Measurements from ENCODE around the gene NPC1.

- TF ChIP-seq POLR2A (IDR thresholded peaks at IDR 0.05; ENCODE audit: control extremely low read depth in 1 of 2, low read depth in 2 of 2, low read length in 2 of 2), result no peak
- no peak for TF ChIP-seq CTCF (IDR thresholded peaks at IDR 0.05; ENCODE audit: control extremely low read depth in 1 of 3, insufficient read depth in 1 of 3, low read depth in 1 of 3, low read length in 3 of 3)
- TF ChIP-seq POLR2AphosphoS5 (IDR thresholded peaks at IDR 0.05; ENCODE audit: low read depth, low read length), result no peak
- TF ChIP-seq SP1 (IDR thresholded peaks at IDR 0.05; ENCODE audit: low read depth, low read length), result no peak
- no peak for TF ChIP-seq MAX (IDR thresholded peaks at IDR 0.05)
Observed at GRCh38 chr18:23502516-23503037, 83.7 kb downstream of the NPC1 start.

All from H1 (cell line).